ENCODE measurements around the gene TAAR5.
"Not testable (repeated sequence)": the region's sequence is repeated elsewhere in the genome, so short reads cannot be mapped to it uniquely, and the experiment has no call there.

TAAR5 gene, protein sequence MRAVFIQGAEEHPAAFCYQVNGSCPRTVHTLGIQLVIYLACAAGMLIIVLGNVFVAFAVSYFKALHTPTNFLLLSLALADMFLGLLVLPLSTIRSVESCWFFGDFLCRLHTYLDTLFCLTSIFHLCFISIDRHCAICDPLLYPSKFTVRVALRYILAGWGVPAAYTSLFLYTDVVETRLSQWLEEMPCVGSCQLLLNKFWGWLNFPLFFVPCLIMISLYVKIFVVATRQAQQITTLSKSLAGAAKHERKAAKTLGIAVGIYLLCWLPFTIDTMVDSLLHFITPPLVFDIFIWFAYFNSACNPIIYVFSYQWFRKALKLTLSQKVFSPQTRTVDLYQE

DNA sequence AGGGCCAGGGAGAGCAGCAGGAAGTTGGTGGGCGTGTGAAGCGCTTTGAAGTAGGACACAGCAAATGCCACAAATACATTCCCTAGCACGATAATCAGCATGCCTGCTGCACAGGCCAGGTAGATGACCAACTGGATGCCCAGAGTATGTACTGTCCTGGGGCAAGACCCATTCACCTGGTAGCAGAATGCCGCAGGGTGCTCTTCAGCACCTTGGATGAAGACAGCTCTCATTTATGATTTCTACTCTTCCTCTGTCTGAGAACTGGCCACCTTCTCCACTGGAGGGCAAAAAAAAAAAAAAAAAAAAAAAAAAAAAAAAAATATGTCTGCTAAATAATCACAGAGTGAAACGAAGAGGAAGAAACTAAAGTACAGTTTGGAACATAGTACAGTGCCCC, at the start of gene TAAR5:
Gene TAAR5, minus strand, starts transcription at position 288 of the 400 bp plus-strand sequence. Its CDS starts 55 bp downstream, at position 233.
- TF ChIP-seq, protein P1, sequence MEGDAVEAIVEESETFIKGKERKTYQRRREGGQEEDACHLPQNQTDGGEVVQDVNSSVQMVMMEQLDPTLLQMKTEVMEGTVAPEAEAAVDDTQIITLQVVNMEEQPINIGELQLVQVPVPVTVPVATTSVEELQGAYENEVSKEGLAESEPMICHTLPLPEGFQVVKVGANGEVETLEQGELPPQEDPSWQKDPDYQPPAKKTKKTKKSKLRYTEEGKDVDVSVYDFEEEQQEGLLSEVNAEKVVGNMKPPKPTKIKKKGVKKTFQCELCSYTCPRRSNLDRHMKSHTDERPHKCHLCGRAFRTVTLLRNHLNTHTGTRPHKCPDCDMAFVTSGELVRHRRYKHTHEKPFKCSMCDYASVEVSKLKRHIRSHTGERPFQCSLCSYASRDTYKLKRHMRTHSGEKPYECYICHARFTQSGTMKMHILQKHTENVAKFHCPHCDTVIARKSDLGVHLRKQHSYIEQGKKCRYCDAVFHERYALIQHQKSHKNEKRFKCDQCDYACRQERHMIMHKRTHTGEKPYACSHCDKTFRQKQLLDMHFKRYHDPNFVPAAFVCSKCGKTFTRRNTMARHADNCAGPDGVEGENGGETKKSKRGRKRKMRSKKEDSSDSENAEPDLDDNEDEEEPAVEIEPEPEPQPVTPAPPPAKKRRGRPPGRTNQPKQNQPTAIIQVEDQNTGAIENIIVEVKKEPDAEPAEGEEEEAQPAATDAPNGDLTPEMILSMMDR (IDR thresholded peaks at IDR 0.05; ENCODE audit: low read depth, low read length): no peak

DNA sequence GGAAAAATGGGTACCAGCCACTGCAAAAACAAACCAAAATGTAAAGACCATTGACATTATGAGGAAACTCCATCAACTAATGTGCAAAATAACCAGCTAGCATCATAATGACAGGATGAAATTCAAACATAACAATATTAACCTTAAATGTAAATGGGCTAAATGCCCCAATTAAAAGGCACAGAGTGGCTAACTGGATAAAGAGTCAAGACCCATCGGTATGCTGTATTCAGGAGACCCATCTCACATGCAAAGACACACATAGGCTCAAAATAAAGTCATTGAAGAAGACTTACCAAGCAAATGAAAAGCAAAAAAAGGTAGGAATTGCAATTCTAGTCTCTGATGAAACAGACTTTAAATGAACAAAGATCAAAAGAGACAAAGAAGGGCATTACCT, 47.6 kb upstream of the TAAR5 start:
- DNase-seq (ENCODE audit: low read depth, low spot score); in situ Hi-C loops (cut with HindIII; ENCODE audit: low sequenced_read_pairs); H3K4me3 ChIP-seq (ENCODE audit: low read depth, low read length): not testable (repeated sequence)

More for the DNA sequence above, at the start of gene TAAR5:
- DNase-seq (ENCODE audit: low read depth, low spot score): no peak
- no peak within 1 kb of the TSS for H3K4me3 ChIP-seq (ENCODE audit: low read depth, low read length)
- in situ Hi-C loops (cut with HindIII; ENCODE audit: low sequenced_read_pairs): no loop called here

DNA sequence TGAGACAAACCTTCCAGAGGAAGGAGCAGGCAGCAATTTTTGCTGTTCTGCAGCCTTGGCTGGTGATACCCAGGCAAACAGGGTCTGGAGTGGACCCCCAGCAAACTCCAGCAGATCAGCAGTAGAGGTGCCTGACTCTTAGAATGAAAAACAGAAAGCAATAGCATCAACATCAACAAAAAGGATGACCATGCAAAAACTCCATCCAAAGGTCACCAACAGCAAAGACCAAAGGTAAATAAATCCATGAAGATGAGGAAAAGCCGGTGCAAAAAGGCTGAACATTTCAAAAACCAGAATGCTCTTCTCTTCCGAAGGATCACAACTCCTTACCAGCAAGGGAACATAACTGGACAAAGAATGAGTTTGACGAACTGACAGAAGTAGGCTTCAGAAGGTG, 46.4 kb upstream of the TAAR5 start:
- in situ Hi-C loops (cut with HindIII; ENCODE audit: low sequenced_read_pairs); H3K4me3 ChIP-seq (ENCODE audit: low read depth, low read length); DNase-seq (ENCODE audit: low read depth, low spot score): not testable (repeated sequence)

DNA sequence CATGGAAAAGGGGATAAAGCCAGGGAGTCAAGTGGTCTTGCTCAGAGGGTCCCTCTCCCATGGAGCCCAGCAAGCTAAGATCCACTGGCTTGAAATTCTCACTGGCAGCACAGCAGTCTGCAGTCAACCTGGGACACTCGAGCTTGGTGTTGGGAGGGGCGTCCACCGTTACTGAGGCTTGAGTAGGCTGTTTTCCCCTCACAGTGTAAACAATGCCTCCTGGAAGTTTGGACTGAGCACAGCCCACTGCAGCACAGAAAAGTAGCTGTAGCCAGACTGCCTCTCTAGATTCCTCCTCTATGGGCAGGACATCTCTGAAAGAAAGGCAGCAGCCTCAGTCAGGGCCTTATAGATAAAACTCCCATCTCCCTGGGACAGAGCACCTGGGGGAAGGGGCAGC, 45.7 kb upstream of the TAAR5 start:
- in situ Hi-C loops (cut with HindIII; ENCODE audit: low sequenced_read_pairs); DNase-seq (ENCODE audit: low read depth, low spot score); H3K4me3 ChIP-seq (ENCODE audit: low read depth, low read length): not testable (repeated sequence)

DNA sequence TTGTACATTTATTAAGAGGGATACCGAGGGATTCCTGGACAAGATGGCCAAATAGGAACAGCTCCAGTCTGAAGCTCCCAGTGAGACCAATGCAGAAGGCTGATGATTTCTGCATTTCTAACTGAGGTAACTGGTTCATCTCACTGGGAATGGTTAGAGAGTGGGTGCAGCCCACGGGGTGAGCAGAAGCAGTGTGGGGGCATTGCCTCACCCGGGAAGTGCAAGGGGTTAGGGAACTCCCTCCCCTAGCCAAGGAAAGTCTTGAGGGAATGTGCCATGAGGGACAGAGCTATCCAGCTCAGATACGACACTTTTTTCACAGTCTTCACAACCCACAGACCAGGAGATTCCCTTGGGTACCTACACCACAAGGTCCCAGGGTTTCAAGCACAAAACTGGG, 45.3 kb upstream of the TAAR5 start:
- DNase-seq (ENCODE audit: low read depth, low spot score): no peak
- TF ChIP-seq, protein P1 (IDR thresholded peaks at IDR 0.05; ENCODE audit: low read depth, low read length): no peak
- in situ Hi-C loops (cut with HindIII; ENCODE audit: low sequenced_read_pairs): no loop called here
- H3K4me3 ChIP-seq (ENCODE audit: low read depth, low read length): no peak overlapping the region

DNA sequence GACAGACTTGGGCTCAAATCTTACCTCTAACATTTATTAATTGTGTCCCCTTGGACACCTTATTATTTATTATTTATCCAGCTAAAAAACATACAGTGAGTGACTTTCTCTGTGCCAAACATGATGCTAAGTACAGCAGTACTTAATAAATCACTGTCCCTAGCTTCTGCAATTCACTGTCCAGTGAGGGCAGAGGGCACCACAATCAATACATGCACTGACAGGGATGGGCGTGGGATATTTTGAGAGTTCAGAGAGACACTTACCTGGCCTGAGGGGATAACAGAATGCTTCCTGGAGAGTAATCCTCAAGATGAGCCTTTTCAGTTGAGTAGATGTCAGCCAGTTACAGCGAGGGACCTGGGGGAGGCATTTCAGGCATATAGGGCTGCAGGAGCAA, 43.8 kb upstream of the TAAR5 start:
- TF ChIP-seq, protein P1 (IDR thresholded peaks at IDR 0.05; ENCODE audit: low read depth, low read length): no peak
- in situ Hi-C loops (cut with HindIII; ENCODE audit: low sequenced_read_pairs): no loop called here

DNA sequence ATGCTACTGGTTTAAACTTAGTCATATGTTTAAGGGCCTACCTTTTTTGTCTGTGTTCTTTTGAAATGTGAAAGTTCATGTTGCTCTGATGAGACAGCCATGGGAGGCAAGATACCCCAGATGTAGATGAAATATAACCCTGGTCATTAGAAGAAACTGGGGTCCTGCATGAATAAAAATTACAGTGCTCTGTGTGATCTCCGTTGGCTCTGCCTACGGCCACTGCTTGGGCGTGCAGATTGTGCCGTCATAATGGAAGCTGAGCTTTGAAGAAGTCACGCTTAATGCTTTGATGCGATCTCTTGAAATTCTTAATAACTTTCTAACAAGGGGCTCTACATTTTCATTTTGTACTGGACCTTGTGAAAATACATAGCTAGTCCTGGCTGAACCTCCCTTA, 34.6 kb upstream of the TAAR5 start, which contains the start of gene TAAR2:
Gene TAAR2, minus strand, starts transcription at position 101 of the 400 bp plus-strand sequence. Its CDS starts 0 bp downstream, at position 101.
- H3K4me3 ChIP-seq (ENCODE audit: low read depth, low read length): no peak within 1 kb of the TSS
- no peak for DNase-seq (ENCODE audit: low read depth, low spot score)
- in situ Hi-C loops (cut with HindIII; ENCODE audit: low sequenced_read_pairs): no loop called here
- TF ChIP-seq, protein P1 (IDR thresholded peaks at IDR 0.05; ENCODE audit: low read depth, low read length): no peak

More for the DNA sequence above, 43.8 kb upstream of the TAAR5 start:
- no peak overlapping the region for H3K4me3 ChIP-seq (ENCODE audit: low read depth, low read length)
- no peak for DNase-seq (ENCODE audit: low read depth, low spot score)

DNA sequence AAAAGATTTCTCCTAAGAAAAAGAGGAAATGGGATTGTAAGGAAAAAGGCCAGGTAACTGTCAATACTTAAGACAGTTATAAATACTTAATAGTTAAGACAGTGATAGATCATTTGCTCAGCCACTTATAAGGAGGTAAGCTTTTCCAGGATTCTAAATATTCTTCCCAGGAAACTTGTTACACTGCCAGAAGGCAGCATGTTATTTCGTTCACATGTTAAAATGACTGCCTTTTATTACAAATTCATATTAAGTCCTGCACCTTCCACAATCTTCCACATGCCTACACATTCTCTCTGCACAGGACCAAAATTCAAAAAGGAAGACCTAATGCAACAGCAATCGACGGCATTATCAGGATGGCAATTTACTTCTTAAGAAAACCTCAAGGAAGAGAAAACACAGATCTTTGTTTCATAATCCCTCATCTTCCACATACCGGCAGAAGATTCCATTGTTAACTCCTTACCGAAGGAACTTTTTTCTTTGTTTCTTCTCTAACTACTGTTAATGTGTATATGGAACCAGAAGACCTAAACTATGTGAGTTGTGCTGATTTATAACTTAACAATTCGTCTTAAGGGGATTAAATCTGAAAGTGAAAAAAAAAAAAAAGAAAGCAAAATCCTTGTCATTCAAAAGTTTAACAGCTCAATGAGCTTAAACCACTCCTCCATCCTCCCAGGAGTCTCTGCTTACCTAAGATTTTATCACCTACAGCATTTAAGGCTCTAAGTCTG, 33.7 kb upstream of the TAAR5 start:
- in situ Hi-C loops (cut with HindIII; ENCODE audit: low sequenced_read_pairs): no loop called here
- TF ChIP-seq, protein P1 (IDR thresholded peaks at IDR 0.05; ENCODE audit: low read depth, low read length): no peak
- H3K4me3 ChIP-seq (ENCODE audit: low read depth, low read length): no peak overlapping the region
- DNase-seq (ENCODE audit: low read depth, low spot score): no peak

Data from astrocyte of the spinal cord (primary cell).